Esophagus muscularis mucosa (tissue), 4 donors: ENCODE measurements around the gene MOB3A. TPM values are rescaled to one million over a fixed set of nuclear protein-coding genes. Genes with fewer than 3 reads are reported as not detected.

ENCODE experiments used
- DNase-seq: peaks from one replicate; pipeline ENCODE4 v3.0.0-alpha.2; 2017; ENCODE audit errors: extremely low spot score
- H3K27ac ChIP-seq, 4 donors: fragments of 200-600 bp; sonication (generic); replicated peaks in 1 of 4; 1 replicate in 3 of 4; 2 replicates in 1 of 4; pipeline ENCODE4 v1.5.1; 2016 to 2019; ENCODE audit warnings: mild to moderate bottlenecking in 1 of 4
- H3K27me3 ChIP-seq, 4 donors: fragments of 200-600 bp; sonication (generic); one replicate each; pipeline versions ENCODE4 v1.5.1 to v1.6.0; 2016 to 2019
- H3K36me3 ChIP-seq, 4 donors: fragments of 200-600 bp; sonication (generic); one replicate each; pipeline ENCODE4 v1.5.1; 2016 to 2019
- H3K4me1 ChIP-seq, 4 donors: fragments of 200-600 bp; sonication (generic); one replicate each; pipeline ENCODE4 v1.5.1; 2016 to 2019
- H3K4me3 ChIP-seq, 4 donors: fragments of 200-600 bp; sonication (generic); 1 replicate in 2 of 4; 2 replicates in 2 of 4; pipeline ENCODE4 v1.5.1; 2016 to 2019; ENCODE audit warnings: mild to moderate bottlenecking in 4 of 4, moderate library complexity in 1 of 4
- H3K9me3 ChIP-seq, 4 donors: fragments of 200-600 bp; sonication (generic); 1 replicate in 3 of 4; 2 replicates in 1 of 4; pipeline ENCODE4 v1.5.1; 2016 to 2019
- CTCF ChIP-seq, 3 experiments: fragments of 200-600 bp in 2 of 3; fragments of 450-650 bp in 1 of 3; sonication (generic) in 2 of 3; IDR thresholded peaks; one replicate each; pipeline ENCODE4 v1.5.1; 2017 to 2019; ENCODE audit warnings: antibody characterized with exemption in 3 of 3, mild to moderate bottlenecking in 2 of 3, moderate library complexity in 1 of 3
- EP300 ChIP-seq: sonication (generic); formaldehyde crosslinking; IDR thresholded peaks from one replicate; pipeline ENCODE4 v1.6.1; 2017; ENCODE audit warnings: antibody characterized with exemption
- POLR2A ChIP-seq: fragments of 450-650 bp; IDR thresholded peaks from one replicate; pipeline ENCODE4 v1.6.1; 2017; ENCODE audit warnings: antibody characterized with exemption, moderate library complexity, mild to moderate bottlenecking, low read depth
- POLR2AphosphoS5 ChIP-seq, 2 donors: sonication (generic); formaldehyde crosslinking; IDR thresholded peaks; one replicate each; pipeline ENCODE4 v1.6.1; 2017; ENCODE audit warnings: antibody characterized with exemption in 2 of 2
- WGBS: methylation state at CpG from one replicate; pipeline ENCODE4 v1.1.5; 2018; 5-methylcytosine and 5-hydroxymethylcytosine counted together
- intact Hi-C: fragments of 100-400 bp; cut with DNase I; formaldehyde crosslinking; loops from one replicate; pipeline ENCODE4 v1.15.1; 2023
- total RNA-seq, 4 donors: library from RNA; depleted of rRNA; stranded (reverse); fragments of >200 nt; gene quantifications; one replicate each; pipeline versions ENCODE4 v1.1.0 to v1.2.1, GENCODE V29; 2016

MOB3A gene
- total RNA-seq, 4 donors from 2014 or later, result 43.6 to 85.2 (median 56.3) TPM

- no peaks in the 10 kb centered on the region for H3K9me3 ChIP-seq
Measured at GRCh38 chr19:2113439-2114211, 17.5 kb upstream of the MOB3A start.

GRCh38 chr19:2112516-2113320 lies 16.6 kb upstream of the MOB3A start:
- Histone ChIP-seq H3K4me3 (no peak overlapping the region), H3K9me3 (no peaks in the 10 kb centered on the region), H3K36me3 (peaks cover 99 to 100% (median 100%) of the 10 kb centered on the region in 4 donors), H3K27ac (no peak overlapping the region), H3K27me3 (no peaks in the 10 kb centered on the region), H3K4me1 (no peaks in the 10 kb centered on the region)
- no peak for TF ChIP-seq CTCF (IDR thresholded peaks at IDR 0.05)
- no peak for TF ChIP-seq EP300
- no peak for TF ChIP-seq POLR2AphosphoS5 (IDR thresholded peaks at IDR 0.05)
- TF ChIP-seq POLR2A, result no peak
- WGBS, result 85% methylated on average over 11 of the region's 23 CpGs
- intact Hi-C loops, result no loop called here
- DNase-seq, result no peak

More at GRCh38 chr19:2113439-2114211, 17.5 kb upstream of the MOB3A start:
- peaks cover 99 to 100% (median 100%) of the 10 kb centered on the region in 4 donors for H3K36me3 ChIP-seq
- TF ChIP-seq EP300 (no peak), POLR2A (no peak), CTCF (IDR thresholded peaks at IDR 0.05) (no peak), POLR2AphosphoS5 (IDR thresholded peaks at IDR 0.05) (no peak)
- H3K4me3 ChIP-seq, result no peak overlapping the region
- no peaks in the 10 kb centered on the region for H3K27me3 ChIP-seq
- H3K27ac ChIP-seq, result no peak overlapping the region
- DNase-seq, result no peak
- H3K4me1 ChIP-seq, result no peaks in the 10 kb centered on the region
- intact Hi-C loops, result no loop called here
- 90% methylated on average over 18 of the region's 24 CpGs for WGBS

DNA sequence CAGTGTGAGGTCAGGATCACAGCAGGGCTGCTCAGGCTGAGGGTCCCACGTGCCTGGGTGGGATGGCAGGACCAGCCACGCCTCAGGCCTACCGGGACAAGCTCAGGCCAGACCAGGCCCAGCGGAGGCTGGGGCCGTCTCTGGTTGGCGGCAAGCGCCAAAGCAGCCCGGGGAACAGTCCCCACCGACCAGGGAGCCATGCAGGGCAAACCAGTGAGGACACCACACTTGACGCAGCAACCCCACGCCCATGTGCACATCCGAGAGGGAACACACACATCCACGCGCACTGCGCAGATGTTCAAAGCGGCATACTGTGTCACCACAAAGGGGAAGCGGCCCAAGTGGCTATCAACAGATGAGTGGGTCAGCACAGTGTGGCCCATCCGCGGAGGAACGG lies 15.8 kb upstream of the MOB3A start:
- Histone ChIP-seq H3K27ac (no peak overlapping the region), H3K9me3 (no peaks in the 10 kb centered on the region), H3K27me3 (no peaks in the 10 kb centered on the region), H3K4me1 (no peaks in the 10 kb centered on the region), H3K4me3 (no peak overlapping the region), H3K36me3 (peaks cover 92 to 100% (median 100%) of the 10 kb centered on the region in 4 donors)
- TF ChIP-seq POLR2A (no peak), CTCF (IDR thresholded peaks at IDR 0.05) (no peak)
- WGBS, result 88% methylated on average over 20 of the region's 20 CpGs
- no peak for DNase-seq
- intact Hi-C loops, result no loop called here

- no peak for DNase-seq
- intact Hi-C loops, result no loop called here
- 96% methylated on average over 22 of the region's 22 CpGs for WGBS
- Histone ChIP-seq H3K27me3 (no peaks in the 10 kb centered on the region), H3K4me1 (no peaks in the 10 kb centered on the region), H3K4me3 (no peak overlapping the region), H3K27ac (no peak overlapping the region), H3K36me3 (peaks cover 89 to 100% (median 100%) of the 10 kb centered on the region in 4 donors), H3K9me3 (no peaks in the 10 kb centered on the region)
- TF ChIP-seq POLR2AphosphoS5 (IDR thresholded peaks at IDR 0.05), result no peak
- TF ChIP-seq EP300, result no peak
- no peak for TF ChIP-seq POLR2A
- no peak for TF ChIP-seq CTCF (IDR thresholded peaks at IDR 0.05)
Measured at GRCh38 chr19:2111425-2111824, 15.3 kb upstream of the MOB3A start.
